Esophagus squamous epithelium (tissue), 5 donors: ENCODE data around the gene C10orf105. TPM values are rescaled to one million over a fixed set of nuclear protein-coding genes. Genes with fewer than 3 reads are reported as not detected.

Source experiments
- DNase-seq: peaks from one replicate; lab custom pipeline; 2025; lab: John Stamatoyannopoulos, UW
- H3K27ac ChIP-seq, 4 donors: fragments of 200-600 bp; sonication (generic); one replicate each; pipeline ENCODE4 v1.5.1; 2016 to 2019; ENCODE audit warnings: mild to moderate bottlenecking in 1 of 4
- H3K27me3 ChIP-seq, 4 donors: fragments of 200-600 bp; sonication (generic); 1 replicate in 3 of 4; 2 replicates in 1 of 4; pipeline versions ENCODE4 v1.5.1 to v1.6.0; 2017 to 2021; ENCODE audit warnings: antibody characterized with exemption in 1 of 4
- H3K36me3 ChIP-seq, 3 donors: fragments of 200-600 bp; sonication (generic); one replicate each; pipeline ENCODE4 v1.5.1; 2016 to 2019
- H3K4me1 ChIP-seq, 3 donors: fragments of 200-600 bp; sonication (generic); one replicate each; pipeline ENCODE4 v1.5.1; 2017 to 2019
- H3K4me3 ChIP-seq, 4 donors: fragments of 200-600 bp; sonication (generic); 1 replicate in 3 of 4; 2 replicates in 1 of 4; pipeline ENCODE4 v1.5.1; 2016 to 2019; ENCODE audit warnings: mild to moderate bottlenecking in 2 of 4, moderate library complexity in 1 of 4
- H3K9me3 ChIP-seq, 3 donors: fragments of 200-600 bp; sonication (generic); one replicate each; pipeline ENCODE4 v1.5.1; 2016 to 2019
- CTCF ChIP-seq, 6 experiments: fragments of 450-650 bp in 4 of 6; fragments of 200-600 bp in 2 of 6; sonication (generic) in 2 of 6; IDR thresholded peaks; one replicate each; pipeline ENCODE4 v1.5.1; 2016 to 2019; ENCODE audit warnings: antibody characterized with exemption in 6 of 6, mild to moderate bottlenecking in 4 of 6, moderate library complexity in 4 of 6
- POLR2A ChIP-seq, 4 donors: fragments of 450-650 bp; IDR thresholded peaks; one replicate each; pipeline ENCODE4 v1.6.1; 2017; ENCODE audit warnings: antibody characterized with exemption in 4 of 4, mild to moderate bottlenecking in 4 of 4, moderate library complexity in 3 of 4
- WGBS, 2 donors: methylation state at CpG; one replicate each; pipeline ENCODE4 v1.1.5; 2018; 5-methylcytosine and 5-hydroxymethylcytosine counted together
- intact Hi-C: fragments of 100-400 bp; cut with DNase I; formaldehyde crosslinking; loops from one replicate; pipeline ENCODE4 v1.15.0; 2022
- total RNA-seq, 4 donors: library from RNA; depleted of rRNA; stranded (reverse); fragments of >200 nt; gene quantifications; one replicate each; pipeline ENCODE4 v1.1.0, GENCODE V29; 2016
- donor health status: DM: yes; HTN: yes; CAD: no.

C10orf105 gene
- total RNA-seq, 4 donors from 2014 or later: under 0.01 to 0.15 TPM; not detected in 2

DNA sequence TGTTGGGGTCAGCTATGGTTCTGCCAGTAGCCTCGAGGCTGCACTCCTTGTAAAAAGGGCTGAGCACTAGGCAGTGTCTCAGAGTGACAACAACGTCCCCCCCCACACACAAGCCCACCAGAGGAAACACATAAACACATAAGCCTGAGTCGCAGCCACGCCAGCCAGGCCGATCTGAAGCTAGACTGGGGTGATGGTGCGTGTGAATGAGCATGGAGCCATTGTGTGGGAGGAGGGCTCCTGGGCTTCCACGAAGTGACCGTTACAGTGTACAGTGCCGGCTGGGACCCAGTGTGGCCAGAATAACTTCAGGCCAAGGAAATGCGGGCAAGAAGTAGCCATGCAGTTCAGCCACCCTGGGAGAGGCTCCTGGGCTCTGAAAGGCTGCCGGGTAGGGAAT lies 3.7 kb upstream of the C10orf105 start:
- H3K36me3 ChIP-seq: no peaks in the 10 kb centered on the region
- peaks cover 26 to 50% (median 44%) of the 10 kb centered on the region in 3 donors for H3K4me1 ChIP-seq
- no peaks in the 10 kb centered on the region for H3K9me3 ChIP-seq
- H3K4me3 ChIP-seq: no peak overlapping the region
- H3K27me3 ChIP-seq: no peaks in the 10 kb centered on the region
- no peak overlapping the region for H3K27ac ChIP-seq
- 80 to 83% methylated on average over 7 to 11 of the region's 11 CpGs for WGBS, 2 donors
- DNase-seq: no peak
- no peak for TF ChIP-seq CTCF (IDR thresholded peaks at IDR 0.05)
- intact Hi-C loops: no loop called here

GRCh38 chr10:71722849-71723248 lies 3.3 kb upstream of the C10orf105 start:
- WGBS, 2 donors: 80 to 88% methylated on average over 1 of the region's 1 CpG
- no peaks in the 10 kb centered on the region for H3K9me3 ChIP-seq
- no peak for DNase-seq
- H3K4me1 ChIP-seq: peaks cover 25 to 50% (median 44%) of the 10 kb centered on the region in 3 donors
- no peaks in the 10 kb centered on the region for H3K36me3 ChIP-seq
- no peak for TF ChIP-seq POLR2A (IDR thresholded peaks at IDR 0.05)
- intact Hi-C loops: no loop called here
- no peaks in the 10 kb centered on the region for H3K27me3 ChIP-seq
- H3K4me3 ChIP-seq: no peak overlapping the region
- H3K27ac ChIP-seq: no peak overlapping the region

DNA sequence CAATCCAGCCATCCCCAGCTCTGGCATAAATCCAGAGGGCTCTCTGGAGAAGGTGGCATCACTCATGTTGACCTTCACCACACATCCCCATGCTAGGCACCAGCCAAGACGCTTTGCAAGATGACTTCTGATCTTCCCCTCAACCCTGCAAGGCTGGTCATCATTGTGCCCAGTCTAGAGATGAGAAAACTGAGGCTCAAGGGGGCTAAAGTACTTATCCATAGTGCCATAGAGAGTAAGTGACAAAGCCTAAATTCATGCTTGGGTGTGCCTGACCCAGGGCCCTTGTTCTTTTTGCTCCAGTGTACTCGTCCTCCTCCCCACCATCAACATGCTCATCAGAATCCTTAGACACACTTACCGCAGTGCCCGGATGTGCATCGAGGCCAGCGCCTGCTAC lies 1.7 kb upstream of the C10orf105 start:
- WGBS, 2 donors: 96 to 100% methylated on average over 6 of the region's 6 CpGs
- H3K27me3 ChIP-seq: no peaks in the 10 kb centered on the region
- H3K4me3 ChIP-seq: no peak overlapping the region
- TF ChIP-seq POLR2A (IDR thresholded peaks at IDR 0.05) (no peak), CTCF (IDR thresholded peaks at IDR 0.05) (no peak)
- H3K36me3 ChIP-seq: no peaks in the 10 kb centered on the region
- DNase-seq: no peak
- peaks cover 12 to 48% (median 40%) of the 10 kb centered on the region in 3 donors for H3K4me1 ChIP-seq
- H3K9me3 ChIP-seq: no peaks in the 10 kb centered on the region
- intact Hi-C loops: no loop called here
- H3K27ac ChIP-seq: no peak overlapping the region

- intact Hi-C loops: no loop called here
- Histone ChIP-seq H3K36me3 (no peaks in the 10 kb centered on the region), H3K27me3 (no peaks in the 10 kb centered on the region), H3K4me1 (peaks cover 14 to 48% (median 40%) of the 10 kb centered on the region in 3 donors), H3K4me3 (no peak overlapping the region), H3K9me3 (no peaks in the 10 kb centered on the region), H3K27ac (no peak overlapping the region)
- 40% methylated on average over 1 of the region's 4 CpGs; no CpG with 5 or more reads in 1 of the 2 donors for WGBS, 2 donors
- TF ChIP-seq POLR2A (IDR thresholded peaks at IDR 0.05) (no peak), CTCF (IDR thresholded peaks at IDR 0.05) (no peak)
- DNase-seq: no peak
Observed at GRCh38 chr10:71720288-71720687, 710 bp upstream of the C10orf105 start.

GRCh38 chr10:71719042-71719441 lies 536 bp downstream of the C10orf105 start:
- intact Hi-C loops: loop anchor here (10.0 kb wide), 1 partner anchor 176 kb away; no protein-coding TSS in a partner anchor
- no peaks in the 10 kb centered on the region for H3K27me3 ChIP-seq
- TF ChIP-seq CTCF (IDR thresholded peaks at IDR 0.05): no peak
- TF ChIP-seq POLR2A (IDR thresholded peaks at IDR 0.05): no peak
- 64 to 78% methylated on average over 7 of the region's 7 CpGs for WGBS, 2 donors
- H3K36me3 ChIP-seq: no peaks in the 10 kb centered on the region
- peaks cover 24 to 58% (median 51%) of the 10 kb centered on the region in 3 donors for H3K4me1 ChIP-seq
- no peak overlapping the region for H3K4me3 ChIP-seq
- DNase-seq: no peak
- peak overlapping the region in 3 of 4 donors; percentile 26 to 80 (median 68) for H3K27ac ChIP-seq
- H3K9me3 ChIP-seq: no peaks in the 10 kb centered on the region
